Prostate gland (tissue), 2 donors: ENCODE data around the gene FNDC3B. TPM values are rescaled to one million over a fixed set of nuclear protein-coding genes. Genes with fewer than 3 reads are reported as not detected.

ENCODE experiments used
- DNase-seq: peaks from one replicate; pipeline ENCODE4 v3.0.0-alpha.2; 2019; ENCODE audit warnings: low spot score
- H3K27ac ChIP-seq, 2 donors: fragments of 200-600 bp; sonication (generic); 2 replicates each; pipeline ENCODE4 v1.5.1; 2017 to 2019
- H3K27me3 ChIP-seq: fragments of 200-600 bp; sonication (generic); replicated peaks from 2 replicates; pipeline ENCODE4 v1.5.1; 2019; ENCODE audit not compliant: insufficient read depth
- H3K36me3 ChIP-seq, 2 donors: fragments of 200-600 bp; sonication (generic); 1 replicate in 1 of 2; 2 replicates in 1 of 2; pipeline versions ENCODE4 v1.5.1 to v1.8.1; 2017 to 2019
- H3K4me1 ChIP-seq: fragments of 200-600 bp; sonication (generic); replicated peaks from 2 replicates; pipeline ENCODE4 v1.5.1; 2019
- H3K4me3 ChIP-seq, 2 donors: fragments of 200-600 bp; sonication (generic); 2 replicates each; pipeline ENCODE4 v1.5.1; 2017 to 2019
- H3K9me3 ChIP-seq: fragments of 200-600 bp; sonication (generic); 2 replicates; pipeline ENCODE4 v1.5.1; 2017
- POLR2A ChIP-seq: fragments of 450-650 bp; IDR thresholded peaks from one replicate; pipeline ENCODE4 v1.6.1; 2016; ENCODE audit warnings: antibody characterized with exemption, mild to moderate bottlenecking
- POLR2AphosphoS5 ChIP-seq: sonication (generic); formaldehyde crosslinking; IDR thresholded peaks from one replicate; pipeline ENCODE4 v1.6.1; 2017; ENCODE audit warnings: antibody characterized with exemption
- WGBS: methylation state at CpG from one replicate; pipeline ENCODE4 v1.1.5; 2018; 5-methylcytosine and 5-hydroxymethylcytosine counted together
- intact Hi-C: fragments of 100-400 bp; cut with DNase I; formaldehyde crosslinking; loops from one replicate; pipeline ENCODE4 v1.14.2; 2022
- total RNA-seq, 2 donors: library from RNA; depleted of rRNA; stranded (reverse); fragments of >200 nt; gene quantifications; one replicate each; pipeline ENCODE4 v1.1.0, GENCODE V29; 2016
- TF ChIP-seq, protein P1 (sequence below), 4 experiments: fragments of 200-600 bp in 2 of 4; fragments of 450-650 bp in 2 of 4; sonication (generic) in 2 of 4; IDR thresholded peaks; 1 replicate in 3 of 4; 2 replicates in 1 of 4; pipeline ENCODE4 v1.5.1; 2016 to 2019; ENCODE audit warnings: antibody characterized with exemption in 4 of 4, mild to moderate bottlenecking in 2 of 4, moderate library complexity in 2 of 4

FNDC3B gene
- total RNA-seq, 2 donors from 2014 or later: 35.9 to 62.4 TPM

DNA sequence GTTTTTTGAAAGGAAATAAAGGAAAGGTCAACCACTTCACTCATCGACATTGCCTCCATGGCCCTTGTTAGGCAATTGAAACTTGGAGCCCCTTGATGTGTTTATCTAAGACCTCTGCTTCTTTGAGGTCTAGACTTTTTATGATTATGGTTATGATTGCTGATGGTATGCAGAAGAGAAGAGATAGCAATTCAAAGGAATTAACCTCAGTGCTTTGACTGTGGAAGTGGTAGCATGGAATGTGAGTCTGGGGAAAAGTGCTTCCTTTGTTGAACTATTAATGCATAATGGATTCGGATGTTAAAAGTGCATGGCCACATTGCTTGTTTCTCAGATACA is 46.1 kb downstream of the FNDC3B start:
- Histone ChIP-seq H3K4me3 (no peak overlapping the region), H3K4me1 (no peaks in the 10 kb centered on the region), H3K9me3 (no peaks in the 10 kb centered on the region), H3K27ac (no peak overlapping the region), H3K36me3 (no peaks in the 10 kb centered on the region), H3K27me3 (no peaks in the 10 kb centered on the region)
- no peak for DNase-seq
- TF ChIP-seq, protein P1, sequence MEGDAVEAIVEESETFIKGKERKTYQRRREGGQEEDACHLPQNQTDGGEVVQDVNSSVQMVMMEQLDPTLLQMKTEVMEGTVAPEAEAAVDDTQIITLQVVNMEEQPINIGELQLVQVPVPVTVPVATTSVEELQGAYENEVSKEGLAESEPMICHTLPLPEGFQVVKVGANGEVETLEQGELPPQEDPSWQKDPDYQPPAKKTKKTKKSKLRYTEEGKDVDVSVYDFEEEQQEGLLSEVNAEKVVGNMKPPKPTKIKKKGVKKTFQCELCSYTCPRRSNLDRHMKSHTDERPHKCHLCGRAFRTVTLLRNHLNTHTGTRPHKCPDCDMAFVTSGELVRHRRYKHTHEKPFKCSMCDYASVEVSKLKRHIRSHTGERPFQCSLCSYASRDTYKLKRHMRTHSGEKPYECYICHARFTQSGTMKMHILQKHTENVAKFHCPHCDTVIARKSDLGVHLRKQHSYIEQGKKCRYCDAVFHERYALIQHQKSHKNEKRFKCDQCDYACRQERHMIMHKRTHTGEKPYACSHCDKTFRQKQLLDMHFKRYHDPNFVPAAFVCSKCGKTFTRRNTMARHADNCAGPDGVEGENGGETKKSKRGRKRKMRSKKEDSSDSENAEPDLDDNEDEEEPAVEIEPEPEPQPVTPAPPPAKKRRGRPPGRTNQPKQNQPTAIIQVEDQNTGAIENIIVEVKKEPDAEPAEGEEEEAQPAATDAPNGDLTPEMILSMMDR (IDR thresholded peaks at IDR 0.05): no peak
- TF ChIP-seq POLR2A (no peak), POLR2AphosphoS5 (no peak)
- intact Hi-C loops: no loop called here
- 82% methylated on average over 2 of the region's 2 CpGs for WGBS

DNA sequence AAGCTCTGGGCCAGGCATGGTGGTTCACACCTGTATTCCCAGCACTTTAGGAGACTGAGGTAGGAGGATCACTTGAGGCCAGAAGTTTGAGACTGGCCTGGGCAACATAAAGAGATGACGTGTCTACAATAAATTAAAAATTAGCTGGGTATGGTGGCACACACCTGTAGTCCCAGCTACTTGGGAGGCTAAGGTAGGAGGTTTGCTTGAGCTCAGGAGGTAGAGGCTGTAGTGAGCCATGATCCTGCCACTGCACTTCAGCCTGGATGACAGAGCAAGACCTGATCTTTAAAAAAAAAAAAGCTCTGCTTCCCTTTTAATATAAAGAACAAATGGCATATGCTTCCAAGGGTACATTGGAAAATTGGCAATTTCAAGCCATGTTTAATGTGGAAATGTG is 46.7 kb downstream of the FNDC3B start:
- no peaks in the 10 kb centered on the region for H3K36me3 ChIP-seq
- no peak overlapping the region for H3K4me3 ChIP-seq
- H3K9me3 ChIP-seq: no peaks in the 10 kb centered on the region
- TF ChIP-seq POLR2A (no peak), POLR2AphosphoS5 (no peak)
- TF ChIP-seq, protein P1 (IDR thresholded peaks at IDR 0.05): no peak
- no peaks in the 10 kb centered on the region for H3K27me3 ChIP-seq
- intact Hi-C loops: no loop called here
- no peaks in the 10 kb centered on the region for H3K4me1 ChIP-seq
- 95% methylated on average over 1 of the region's 1 CpG for WGBS
- no peak overlapping the region for H3K27ac ChIP-seq
- no peak for DNase-seq

DNA sequence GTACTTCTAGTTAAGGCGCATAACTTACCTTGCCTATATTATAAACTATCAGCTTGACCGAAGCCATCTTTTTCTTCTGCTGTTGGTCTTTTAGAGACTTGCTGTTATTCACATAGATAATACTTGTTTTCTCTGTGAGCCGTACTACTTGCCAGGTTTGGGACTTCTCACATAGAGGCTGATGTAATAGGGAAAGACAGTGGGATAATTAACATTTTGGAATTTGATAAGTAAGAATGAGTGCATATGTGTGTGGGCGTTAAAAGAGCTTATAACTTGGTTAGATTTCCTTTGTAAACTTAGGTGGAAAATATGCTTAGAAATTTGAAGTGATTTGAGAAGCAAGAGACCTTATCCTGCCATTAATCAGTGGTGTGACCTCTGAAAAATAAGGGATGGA is 47.8 kb downstream of the FNDC3B start:
- Histone ChIP-seq H3K27ac (no peak overlapping the region), H3K4me1 (no peaks in the 10 kb centered on the region), H3K4me3 (no peak overlapping the region), H3K27me3 (no peaks in the 10 kb centered on the region), H3K36me3 (no peaks in the 10 kb centered on the region), H3K9me3 (no peaks in the 10 kb centered on the region)
- TF ChIP-seq, protein P1 (IDR thresholded peaks at IDR 0.05): no peak
- TF ChIP-seq POLR2A: no peak
- no peak for TF ChIP-seq POLR2AphosphoS5
- no peak for DNase-seq
- intact Hi-C loops: no loop called here
- 89% methylated on average over 4 of the region's 4 CpGs for WGBS

DNA sequence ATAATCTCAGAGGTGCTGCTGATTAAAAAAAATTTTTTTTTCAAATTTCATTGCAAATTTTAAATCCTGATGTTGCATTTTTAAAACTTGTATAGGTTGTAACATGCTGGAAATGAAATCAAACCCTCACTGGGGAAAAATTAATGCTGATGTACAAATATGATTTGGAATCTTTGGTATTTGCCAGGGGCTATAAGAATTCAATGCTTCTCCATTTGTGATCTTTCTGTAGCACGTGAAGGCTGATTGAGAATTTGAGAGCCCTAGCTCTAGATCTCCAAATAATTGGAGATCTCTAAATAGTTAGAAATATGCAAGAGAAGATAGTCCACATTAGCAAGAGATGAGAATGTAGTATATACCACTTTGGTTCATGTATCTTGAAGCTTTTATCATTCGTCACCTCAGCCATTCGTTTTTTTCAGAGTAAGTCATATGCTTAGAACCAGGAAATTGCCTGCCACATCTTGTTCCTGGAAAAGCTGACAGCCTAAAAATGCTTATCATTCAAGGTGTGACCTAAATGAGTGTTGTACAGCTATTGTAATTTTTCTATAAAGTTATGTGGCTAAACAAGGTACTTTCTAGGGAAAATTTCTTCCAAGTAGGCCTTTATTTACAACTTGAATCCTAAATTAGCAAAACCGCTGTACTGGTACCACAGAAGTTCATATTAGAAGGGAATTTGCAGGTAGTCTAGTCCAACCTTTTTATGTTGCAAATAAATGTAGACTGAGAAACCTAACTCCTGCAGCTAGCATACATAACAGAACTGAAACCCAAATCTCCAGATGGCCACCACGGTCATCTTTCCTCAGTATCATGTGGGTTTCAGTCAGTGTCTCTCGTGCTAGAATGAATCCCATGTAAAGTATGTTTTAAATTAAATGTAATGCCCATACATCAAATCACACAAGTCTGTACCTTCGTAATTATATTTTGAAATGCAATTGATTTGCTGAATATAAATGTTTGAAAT is 48.5 kb downstream of the FNDC3B start:
- Histone ChIP-seq H3K4me3 (no peak overlapping the region), H3K9me3 (no peaks in the 10 kb centered on the region), H3K36me3 (no peaks in the 10 kb centered on the region), H3K4me1 (no peaks in the 10 kb centered on the region), H3K27ac (no peak overlapping the region), H3K27me3 (no peaks in the 10 kb centered on the region)
- no peak for DNase-seq
- intact Hi-C loops: no loop called here
- TF ChIP-seq POLR2A (no peak), POLR2AphosphoS5 (no peak)
- TF ChIP-seq, protein P1 (IDR thresholded peaks at IDR 0.05): no peak
- WGBS: 73% methylated on average over 7 of the region's 7 CpGs

DNA sequence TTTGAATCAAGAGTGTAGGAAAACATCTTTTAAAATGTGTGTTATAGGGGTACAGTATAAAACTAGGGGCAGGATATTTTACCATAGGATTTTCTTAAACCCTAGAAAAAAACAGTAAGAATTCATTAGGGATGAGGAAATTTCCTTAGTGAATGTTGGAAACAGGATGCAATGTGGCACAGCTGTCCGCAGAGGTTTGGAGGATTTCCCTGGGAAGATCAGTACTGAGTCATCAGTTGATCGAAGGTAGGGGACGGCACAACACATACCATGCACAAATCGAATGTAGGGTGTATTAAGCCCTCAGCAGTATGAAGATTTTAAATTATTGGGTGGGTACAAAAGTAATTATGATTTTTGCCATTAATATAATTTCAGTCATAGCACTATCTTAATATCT is 49.9 kb downstream of the FNDC3B start:
- DNase-seq: no peak
- intact Hi-C loops: no loop called here
- TF ChIP-seq POLR2AphosphoS5 (no peak), POLR2A (no peak)
- TF ChIP-seq, protein P1 (IDR thresholded peaks at IDR 0.05): no peak
- Histone ChIP-seq H3K4me3 (no peak overlapping the region), H3K36me3 (no peaks in the 10 kb centered on the region), H3K4me1 (no peaks in the 10 kb centered on the region), H3K27me3 (no peaks in the 10 kb centered on the region), H3K27ac (no peak overlapping the region), H3K9me3 (no peaks in the 10 kb centered on the region)
- WGBS: 85% methylated on average over 4 of the region's 4 CpGs
